ENCODE measurements around the gene URM1. TPM values are rescaled to one million over a fixed set of nuclear protein-coding genes. Genes with fewer than 3 reads are reported as not detected.

URM1 gene
- total RNA-seq, 1 donor from 2014 or later = 55.7 TPM

DNA sequence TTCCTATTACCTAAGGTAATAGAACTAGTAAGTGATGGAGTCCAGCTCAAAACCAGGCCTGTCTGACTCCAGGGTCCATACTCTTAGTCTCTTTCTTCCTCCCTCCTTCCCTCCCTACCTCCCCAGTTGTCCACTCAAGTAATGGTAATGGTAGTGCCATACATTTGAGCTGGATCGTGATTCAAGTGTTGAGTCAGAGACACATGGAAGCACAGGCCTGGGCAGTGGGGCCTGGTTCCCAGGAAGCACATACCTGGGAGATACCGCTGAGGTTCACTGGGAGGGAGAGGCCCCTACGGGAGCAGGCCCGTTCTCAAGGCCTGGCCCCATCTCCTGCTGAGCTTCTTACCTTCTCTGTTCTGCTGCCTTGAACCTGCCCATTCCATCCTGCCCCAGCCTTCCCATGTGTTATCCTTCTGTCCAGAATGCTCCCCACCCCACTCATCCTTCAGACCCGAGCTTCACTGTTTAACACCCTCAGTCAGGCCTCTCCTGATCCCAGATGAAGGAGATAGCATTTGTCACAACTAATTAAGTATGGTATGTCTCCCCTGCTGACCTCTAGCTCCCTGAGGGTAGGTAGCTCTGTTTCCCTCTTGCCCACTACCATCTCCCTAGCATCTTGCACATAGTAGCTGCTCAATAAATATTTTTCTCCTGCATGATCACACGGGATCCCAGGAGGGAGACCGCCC, 13.8 kb downstream of the URM1 start:
- DNase-seq (ENCODE audit: low spot score) = no peak

DNA sequence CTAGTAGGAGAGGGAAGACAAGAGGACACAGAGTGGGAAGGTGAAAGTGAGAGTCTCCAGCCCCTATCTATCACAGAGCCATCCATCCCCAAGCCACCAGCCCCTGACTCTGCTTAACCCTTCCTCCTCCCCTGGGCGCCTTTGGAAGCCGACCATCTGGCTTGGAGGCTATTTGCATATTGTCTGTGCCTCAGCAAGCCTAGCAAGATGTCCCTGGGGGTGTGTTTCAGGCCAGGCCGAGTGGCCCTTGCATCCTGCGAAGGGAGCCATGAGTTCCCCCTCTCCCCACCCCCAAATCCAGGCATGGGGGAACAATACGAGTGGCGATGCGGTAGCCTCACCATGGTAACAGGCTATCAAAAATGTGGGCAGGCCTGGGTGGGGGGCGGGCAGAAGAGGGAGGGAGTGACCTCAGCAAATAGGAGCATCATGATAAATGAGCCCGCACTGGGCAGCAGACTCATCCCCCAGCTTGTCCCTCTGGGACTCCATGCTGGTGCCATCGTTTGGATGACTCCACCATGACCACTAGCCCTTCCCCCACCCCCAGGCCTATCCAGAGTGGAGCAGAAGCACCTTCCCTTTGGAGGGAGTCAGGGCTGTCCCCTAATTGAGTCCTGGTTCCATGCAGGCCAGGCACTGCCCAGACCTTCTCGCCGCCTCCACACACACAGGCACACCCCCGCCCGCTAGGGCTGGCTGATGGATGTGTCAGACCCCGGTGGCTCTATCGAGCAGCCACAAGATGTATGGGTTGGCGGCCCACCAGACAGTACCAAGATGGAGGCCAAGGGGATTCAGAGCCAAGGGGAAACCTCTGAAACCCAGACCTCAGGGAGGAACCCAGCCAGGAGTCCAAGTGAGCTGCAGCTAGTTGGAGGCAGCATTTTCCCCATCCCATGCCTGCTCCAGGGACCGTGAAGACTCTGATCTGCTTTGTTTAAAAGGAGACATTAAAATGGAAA, 14.6 kb downstream of the URM1 start:
- no peak for DNase-seq (ENCODE audit: low spot score)

- no peak for DNase-seq (ENCODE audit: low spot score)
Observed at GRCh38 chr9:128388150-128388549, 17.0 kb downstream of the URM1 start.

- no peak for DNase-seq (ENCODE audit: low spot score)
Observed at GRCh38 chr9:128389395-128390149, 18.4 kb downstream of the URM1 start.

GRCh38 chr9:128390150-128390812, 19.1 kb downstream of the URM1 start:
- DNase-seq (ENCODE audit: low spot score) = no peak

GRCh38 chr9:128390813-128391711, 19.9 kb downstream of the URM1 start:
- DNase-seq (ENCODE audit: low spot score) = no peak

DNA sequence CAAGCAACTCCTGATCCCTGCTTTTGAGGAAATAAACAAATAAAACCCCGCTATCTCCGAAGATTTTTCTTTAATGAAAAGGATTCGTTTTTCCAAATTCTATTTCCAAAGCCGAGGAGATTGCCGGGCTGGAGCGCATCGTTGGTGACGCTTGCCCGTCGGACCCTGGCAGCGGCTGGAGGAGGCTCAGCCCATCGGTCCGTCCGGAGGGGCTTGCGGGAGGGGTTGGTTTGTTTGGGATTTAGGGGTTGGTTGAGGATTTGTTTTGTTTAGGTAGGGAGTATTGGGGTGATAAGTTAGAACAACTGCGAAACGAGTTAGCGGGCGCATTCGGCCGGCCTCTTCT, 20.8 kb downstream of the URM1 start:
- DNase-seq (ENCODE audit: low spot score) = no peak

DNA sequence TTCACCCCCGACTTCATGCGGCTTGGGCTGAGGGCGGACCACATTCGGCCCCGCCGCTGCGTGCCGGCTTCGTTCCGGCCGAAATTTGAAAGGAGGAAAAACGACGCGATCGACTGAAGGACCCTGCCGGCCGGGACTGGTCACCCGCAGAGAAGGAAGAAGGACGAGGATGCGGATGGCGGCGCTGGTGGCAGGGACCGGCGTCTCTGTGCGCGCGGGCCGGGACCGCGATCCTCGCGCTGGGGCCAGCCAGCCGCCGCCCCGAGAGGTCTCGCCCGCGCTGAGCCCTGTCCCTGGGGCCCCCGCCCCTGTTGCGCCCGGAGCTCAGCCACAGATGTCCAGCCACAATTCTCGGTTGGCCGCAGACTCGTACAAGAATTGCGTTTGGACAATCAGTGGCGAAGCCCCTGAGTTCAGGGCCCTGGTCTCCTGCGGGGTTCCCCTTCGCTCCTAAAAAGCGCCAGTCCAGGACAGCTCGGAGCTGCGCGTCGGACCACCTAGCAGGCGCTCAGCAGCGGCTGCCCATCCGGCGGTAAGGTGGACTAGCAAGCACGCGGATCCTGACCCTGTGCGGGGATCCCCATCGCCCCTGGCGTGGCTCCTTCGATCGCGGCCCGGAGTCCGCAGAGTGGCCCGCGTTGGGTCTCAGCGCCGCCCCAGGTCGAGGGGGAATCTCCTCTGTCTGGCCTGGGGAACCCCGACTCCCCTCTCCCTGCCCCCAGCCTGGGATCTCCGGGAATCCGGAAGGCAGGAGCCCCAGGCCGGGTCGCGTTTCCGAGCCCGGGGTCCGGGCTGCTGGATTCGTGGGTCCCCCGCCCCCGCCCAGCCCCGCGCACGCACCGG, 21.3 kb downstream of the URM1 start:
- DNase-seq (ENCODE audit: low spot score) = no peak

DNA sequence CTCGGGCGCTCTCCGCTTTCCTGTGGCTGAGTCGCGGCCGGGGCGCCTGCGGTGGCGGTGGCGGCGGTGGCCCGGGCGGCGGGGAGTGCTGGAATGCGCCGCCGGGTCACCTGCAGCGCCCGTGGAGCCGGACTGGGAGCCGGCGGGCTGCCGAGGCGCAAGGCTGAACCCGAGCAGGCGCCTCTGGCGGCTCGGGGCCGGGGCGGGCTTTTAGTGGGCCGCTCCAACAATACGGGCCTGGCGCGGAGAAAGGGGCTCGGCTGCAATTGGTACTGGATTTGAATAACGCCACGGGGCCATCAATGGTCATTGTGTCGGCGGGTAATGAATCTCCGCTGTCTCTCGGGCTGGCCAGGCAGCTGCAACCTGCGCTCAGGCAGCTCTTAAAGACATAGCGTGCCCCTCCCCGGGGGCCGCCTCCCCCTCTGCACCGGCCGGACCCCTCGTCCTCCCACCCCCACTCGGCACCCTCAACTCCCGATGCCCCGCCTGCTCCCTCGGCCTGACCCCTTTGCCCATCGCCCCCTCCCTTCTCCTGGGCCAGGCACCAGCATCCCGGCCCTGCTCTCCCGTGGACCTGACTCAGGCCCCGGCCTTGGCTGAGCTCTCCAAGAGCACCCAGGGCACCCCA, 22.1 kb downstream of the URM1 start:
- DNase-seq (ENCODE audit: low spot score) = no peak

DNA sequence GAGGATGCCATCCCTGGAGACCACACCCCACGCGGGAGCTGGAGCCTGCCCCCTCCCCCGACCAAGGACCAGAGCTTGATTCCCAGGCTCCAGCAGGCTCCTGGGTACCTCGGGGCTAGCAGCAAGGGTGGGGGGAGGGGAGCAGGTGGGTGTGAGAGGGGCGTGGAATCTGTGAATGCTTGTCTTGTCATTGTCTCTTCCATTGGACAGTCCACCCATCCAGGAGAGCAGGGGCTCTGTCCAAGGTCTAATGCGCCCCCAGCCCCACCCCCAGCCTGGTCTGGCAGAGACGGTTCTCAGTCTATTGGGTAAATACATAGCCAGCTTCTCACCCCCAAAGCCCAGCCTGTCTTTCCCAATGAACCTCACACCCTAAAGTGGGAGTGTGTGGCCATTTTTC, 22.8 kb downstream of the URM1 start:
- DNase-seq (ENCODE audit: low spot score) = no peak

GRCh38 chr9:128394379-128395168, 23.4 kb downstream of the URM1 start:
- no peak for DNase-seq (ENCODE audit: low spot score)

- DNase-seq (ENCODE audit: low spot score) = no peak
Observed at GRCh38 chr9:128396970-128397613, 25.9 kb downstream of the URM1 start.

DNA sequence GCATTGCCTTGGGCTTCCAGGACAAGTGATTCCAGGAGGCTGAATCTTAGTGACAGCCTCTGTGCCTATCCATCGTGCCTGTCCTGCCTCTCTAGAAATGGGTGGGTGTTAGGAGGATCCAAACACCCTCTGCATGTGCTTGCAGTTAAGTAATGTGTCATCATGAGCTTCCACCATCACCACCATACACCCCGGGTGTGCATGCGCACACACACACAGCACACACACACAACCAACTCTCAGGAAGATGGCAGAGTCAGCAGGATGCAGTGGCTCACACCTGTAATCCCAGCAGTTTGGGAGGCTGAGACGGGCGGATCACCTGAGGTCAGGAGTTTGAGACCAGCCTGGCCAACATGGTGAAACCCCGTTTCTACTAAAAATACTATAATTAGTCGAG, 26.7 kb downstream of the URM1 start:
- DNase-seq (ENCODE audit: low spot score) = no peak

DNA sequence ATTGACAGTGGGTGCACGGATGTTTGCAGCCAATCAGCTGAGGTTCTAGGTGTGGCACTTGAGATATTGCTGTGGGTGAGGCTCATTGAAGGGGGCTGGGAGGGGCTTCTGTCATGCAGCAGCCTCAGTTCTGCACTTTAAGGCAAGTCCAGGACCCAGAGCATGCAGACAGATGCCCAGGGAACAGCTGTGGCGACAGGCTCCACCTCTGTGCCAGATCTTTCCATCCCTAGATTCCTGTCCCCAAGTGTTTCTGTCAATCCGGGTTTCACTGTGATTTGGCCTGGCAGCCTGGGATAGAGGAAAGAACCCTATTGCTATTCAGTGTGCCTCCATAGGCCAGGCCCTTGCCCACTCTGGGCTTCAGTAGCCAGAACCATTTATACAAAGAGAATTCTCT, 28.7 kb downstream of the URM1 start:
- DNase-seq (ENCODE audit: low spot score) = no peak

DNA sequence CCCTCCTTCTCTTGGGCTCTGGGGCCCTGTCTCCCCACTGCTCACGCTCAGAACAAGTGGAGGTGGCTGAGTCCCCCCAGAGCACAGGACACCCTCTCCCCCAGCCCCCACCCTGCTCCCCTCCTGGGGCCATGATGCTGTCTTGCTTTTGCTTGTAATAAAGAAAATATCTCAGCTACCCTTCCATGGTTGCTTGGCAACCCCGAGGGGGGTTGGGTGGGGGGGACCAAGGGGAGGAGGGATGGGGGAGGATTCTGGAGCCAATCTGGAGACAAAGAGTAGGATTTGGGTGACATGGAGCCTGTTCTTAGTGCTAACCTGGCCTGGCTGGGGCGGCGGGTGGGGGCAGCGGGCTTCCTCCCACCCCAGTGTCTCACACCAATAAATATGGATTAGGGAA, 33.4 kb downstream of the URM1 start:
- no peak for DNase-seq (ENCODE audit: low spot score)

GRCh38 chr9:128405077-128405779, 34.1 kb downstream of the URM1 start:
- no peak for DNase-seq (ENCODE audit: low spot score)

- no peak for DNase-seq (ENCODE audit: low spot score)
Observed at GRCh38 chr9:128405780-128406171, 34.6 kb downstream of the URM1 start.

All from mesenteric fat pad (tissue), 1 donor.